ENCODE measurements around the gene CDK19.

CDK19 gene

DNA sequence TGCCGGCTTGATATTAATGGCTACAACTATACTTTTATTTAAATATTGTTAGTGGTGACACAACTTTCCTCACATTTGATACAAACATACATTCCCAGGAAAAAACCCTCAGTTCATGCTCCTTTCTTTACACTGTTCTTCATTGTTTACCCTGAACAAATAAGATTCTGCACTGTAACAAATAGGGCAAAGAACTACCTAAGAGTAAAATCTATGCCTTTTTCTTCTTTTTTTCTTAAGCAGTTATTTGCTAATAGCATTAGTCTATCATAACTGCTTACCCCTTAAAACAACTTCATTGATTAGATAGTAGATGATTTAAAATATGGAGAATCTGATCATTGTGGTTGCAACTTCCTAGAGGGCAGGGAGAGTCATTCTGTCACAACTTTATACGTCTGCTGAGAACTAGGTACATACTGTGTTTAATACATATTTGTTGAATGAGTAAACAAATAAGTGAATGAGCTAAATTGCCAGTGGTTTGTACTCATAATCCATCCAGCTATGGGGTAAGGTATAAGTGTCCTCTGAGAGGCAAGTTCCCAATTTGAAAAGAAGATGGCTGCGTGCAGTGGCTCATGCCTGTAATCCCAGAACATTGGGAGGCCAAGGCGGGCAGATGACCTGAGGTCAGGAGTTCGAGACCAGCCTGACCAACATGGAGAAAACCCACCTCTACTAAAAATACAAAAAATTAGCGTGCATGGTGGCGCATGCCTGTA is 161.0 kb downstream of the CDK19 start:
- no peak for DNase-seq

DNA sequence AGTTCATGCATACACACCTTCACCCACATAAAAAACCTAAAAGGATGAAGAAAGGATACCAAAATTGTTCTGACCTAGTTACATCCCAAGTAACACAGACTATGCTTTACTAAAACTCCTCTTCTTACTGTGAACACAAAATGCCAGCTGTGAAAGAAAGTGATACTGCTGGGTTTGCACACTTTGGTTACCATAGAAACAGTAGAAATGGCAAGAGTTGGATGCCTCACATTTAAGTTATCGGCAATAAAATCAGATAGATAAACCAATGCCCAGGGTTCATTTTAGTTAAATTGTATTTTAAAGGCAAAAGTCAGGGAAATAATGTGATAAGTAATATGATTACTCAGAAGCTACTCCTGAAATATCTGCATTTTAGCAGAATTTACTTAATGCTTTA is 161.9 kb downstream of the CDK19 start:
- DNase-seq = no peak

DNA sequence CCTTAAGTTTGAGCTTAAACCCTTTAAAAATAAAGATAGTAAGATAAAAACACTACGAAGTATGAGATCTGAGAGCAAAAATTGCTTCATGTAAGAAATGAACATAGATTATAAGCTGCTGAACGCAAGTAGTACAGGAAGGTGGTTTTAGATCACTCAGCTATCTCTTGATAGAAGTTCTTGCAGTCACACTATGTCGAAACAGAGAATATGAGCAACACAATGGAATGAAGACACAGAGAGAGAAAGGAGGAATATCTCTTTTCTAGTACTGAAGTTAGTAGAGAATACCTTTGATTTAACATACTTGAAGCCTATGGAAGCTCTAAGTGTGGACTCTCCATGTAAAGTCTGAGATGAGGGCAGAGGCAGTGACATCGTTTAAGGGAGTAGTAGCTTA is 162.7 kb downstream of the CDK19 start:
- no peak for DNase-seq

DNA sequence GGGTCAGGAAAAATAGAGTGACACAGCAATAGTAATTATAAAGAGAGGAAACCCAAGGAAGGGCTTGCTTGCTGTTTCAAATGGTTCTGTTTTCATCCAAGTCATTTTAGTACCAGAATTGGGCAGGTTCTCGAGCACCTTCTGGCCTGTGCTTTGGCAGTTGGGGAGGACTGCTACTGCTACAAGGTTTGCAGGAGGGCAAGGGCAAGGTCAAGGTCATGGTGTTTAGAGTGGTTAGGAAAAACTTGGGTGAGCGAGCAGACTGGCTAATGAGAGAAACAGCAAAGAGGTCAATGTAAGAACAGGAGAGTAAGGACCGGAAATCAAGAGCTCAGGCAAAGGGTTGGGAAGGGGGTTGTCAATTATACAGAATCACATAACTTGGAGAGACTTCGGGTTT is 164.5 kb downstream of the CDK19 start:
- no peak for DNase-seq

DNA sequence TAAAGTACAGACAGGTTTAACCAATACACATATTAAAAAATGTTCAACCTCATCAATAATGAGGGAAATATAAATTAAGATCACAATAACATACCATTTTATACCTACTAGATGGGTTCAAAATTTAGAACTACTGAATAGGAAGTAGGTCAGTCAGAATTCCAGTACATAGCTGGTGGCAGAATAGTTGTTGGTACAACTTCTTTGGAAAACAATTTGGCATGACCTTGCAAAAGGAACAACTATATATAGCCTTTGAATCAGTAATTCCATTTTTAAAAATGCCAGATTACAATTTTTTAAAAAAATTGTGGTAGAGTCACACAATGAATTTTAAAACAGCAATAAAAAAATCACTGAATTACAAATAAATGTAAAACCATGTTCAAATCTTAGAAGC is 165.6 kb downstream of the CDK19 start:
- DNase-seq = no peak

DNA sequence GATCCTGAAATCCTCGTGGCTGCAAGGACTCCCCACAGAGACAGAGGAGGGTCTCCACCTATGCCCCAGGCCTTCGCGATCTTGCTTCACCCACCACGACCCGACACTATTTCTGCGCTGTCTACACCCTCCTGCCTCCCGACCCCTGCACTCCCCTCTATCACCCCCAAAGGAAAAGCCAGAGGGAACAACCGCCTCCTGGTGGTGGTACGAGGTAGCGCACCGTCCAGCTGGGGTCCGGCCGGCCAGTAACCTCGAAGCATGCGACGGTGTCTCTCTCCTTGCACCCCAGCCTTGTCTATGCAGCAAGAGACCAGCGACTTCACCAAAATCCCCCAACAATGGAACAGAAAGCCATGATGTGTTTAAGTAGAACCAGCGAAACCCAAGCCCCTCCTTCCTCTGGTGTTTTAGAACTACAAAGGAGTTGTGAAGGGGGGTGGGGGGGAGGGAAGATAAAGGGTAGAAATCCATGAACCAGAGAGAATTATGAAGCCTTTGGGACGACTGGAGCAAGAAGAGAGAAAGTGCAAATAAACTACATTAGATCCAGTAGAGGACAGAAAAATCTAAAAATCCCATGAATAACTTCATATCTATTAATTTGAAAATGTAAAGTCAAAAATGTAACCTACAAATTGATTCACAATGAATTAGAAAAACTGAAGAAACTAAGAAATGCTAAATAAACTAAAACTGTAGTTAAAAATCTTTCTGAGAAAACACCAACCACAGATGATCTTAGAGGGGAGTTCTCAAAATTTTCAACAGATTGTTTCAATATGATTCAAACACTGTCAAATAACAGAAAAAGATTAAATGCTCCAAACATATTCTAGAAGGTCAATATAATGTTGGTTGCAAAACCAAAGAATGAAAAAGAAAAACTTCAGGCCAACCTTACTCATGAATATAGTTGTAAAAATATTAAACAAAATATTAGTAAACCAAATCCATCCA is 168.0 kb downstream of the CDK19 start:
- no peak for DNase-seq

DNA sequence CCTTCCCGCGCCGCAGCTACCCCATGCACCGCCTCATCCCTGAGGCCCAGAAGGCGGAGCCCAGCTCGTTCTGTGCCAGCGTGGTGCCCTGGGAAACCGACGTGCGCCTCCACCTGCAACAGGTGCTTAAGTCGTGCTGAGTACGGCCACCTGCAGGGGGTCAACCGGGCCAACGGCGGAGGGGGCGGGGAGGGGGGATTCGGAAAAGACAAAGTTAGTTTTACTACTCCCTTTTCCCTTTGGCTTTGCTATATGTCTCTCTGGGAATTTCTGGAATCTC is 168.9 kb downstream of the CDK19 start:
- DNase-seq = no peak

DNA sequence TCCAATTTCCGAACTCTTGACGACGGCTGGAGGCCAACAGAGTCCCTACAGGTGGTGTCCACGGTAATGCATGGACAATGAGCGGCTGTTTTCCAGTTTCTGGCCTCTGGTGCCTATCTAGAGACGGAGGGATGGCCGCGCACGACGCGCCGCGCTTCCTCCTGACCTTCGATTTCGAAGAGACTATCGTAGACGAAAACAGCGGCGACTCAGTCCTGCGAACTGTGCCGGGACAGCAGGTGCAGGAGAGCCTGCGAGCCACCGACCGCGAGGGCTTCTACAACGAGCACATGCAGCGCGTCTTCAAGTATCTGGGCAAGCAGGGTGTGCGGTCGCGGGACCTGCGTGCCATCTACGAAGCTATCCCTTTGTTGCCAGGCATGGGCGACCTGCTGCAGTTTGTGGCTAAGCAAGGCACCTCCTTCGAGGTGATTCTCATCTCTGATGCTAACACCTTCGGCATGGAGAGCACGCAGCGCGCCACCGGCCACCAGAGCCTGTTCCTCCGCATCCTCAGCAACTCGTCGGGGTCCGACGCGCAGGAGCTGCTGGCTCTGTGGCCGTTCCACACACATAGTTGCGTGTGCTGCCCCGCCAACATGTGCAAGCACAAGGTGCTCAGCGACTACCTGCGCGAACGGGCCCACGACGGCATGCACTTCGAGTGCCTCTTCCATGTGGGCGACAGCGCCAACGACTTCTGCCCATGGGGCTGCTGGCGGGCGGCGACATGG is 169.4 kb downstream of the CDK19 start:
- DNase-seq = no peak

DNA sequence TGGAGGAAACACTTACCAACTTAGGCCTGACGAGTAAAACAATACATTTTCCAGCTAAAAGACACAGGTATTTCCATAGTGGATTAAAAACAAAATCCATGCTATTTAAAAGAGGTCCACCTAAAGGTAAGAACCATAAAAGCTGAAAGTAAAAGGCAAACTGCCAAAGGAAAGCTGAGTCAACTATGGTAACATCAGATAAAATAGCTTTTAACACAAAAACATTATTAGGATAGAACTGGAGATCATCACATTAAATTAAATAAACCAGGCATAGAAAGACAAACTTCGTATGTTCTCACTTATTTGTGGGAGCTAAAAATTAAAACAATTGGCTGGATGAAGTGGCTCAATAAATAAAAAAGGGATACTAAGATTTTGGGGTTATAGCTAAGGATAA is 172.1 kb downstream of the CDK19 start:
- DNase-seq = no peak

DNA sequence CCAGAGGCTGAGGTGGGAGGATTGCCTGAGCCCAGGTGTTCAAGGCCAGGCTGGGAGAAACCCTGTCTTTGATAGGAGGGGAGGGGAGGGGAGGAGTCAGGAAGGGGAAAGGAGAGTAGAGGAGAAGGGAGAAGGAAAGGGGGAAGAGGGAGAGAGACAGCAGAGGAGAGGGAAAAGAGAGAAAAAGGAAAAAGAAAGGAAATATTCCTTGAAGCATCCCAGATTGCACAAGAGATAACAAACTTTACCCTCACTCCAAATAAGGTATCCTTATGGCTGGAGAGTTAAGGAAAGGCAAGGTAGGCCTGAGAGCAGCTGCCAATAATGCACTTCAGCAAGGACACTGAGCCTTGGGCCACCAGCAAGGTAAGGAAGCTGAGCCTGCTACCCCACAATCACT is 172.6 kb downstream of the CDK19 start:
- no peak for DNase-seq

DNA sequence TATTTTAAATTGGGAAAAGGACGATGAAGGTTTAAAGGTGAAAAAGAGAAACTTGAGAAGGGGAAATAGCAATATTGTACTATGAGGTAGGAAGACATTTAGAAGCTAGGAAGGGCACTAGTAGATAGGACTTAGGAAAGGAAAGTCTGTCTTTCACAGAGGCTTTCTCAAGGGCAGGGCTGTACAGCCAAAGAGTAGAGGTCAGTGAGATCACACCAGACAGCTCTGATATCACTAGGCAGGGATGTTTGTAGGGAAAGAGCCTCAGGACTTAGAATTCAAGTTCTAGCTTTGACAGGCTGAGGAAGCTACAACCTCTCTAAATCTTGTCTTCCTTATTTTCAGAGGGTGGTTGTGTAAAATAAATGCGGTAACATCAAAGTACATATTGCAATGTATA is 178.5 kb downstream of the CDK19 start:
- no peak for DNase-seq

DNA sequence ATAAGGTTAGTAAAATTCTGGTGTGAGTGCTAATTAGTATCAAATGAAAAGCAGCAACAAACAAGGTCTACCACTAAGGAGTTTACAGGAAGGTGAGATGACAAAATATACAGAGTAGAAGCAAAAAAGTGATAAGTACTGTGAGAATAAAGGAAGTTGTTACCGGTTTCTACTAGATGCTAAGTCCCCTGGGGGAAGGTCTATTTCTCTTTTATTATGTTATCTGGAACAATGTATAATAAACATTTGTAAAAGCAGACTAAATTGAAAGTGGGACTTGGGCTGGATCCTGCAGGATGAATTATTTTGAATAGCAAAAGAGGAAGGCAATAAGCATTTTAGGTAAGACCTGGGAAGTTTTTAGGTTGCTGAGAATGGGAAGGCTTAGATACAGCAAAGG is 180.2 kb downstream of the CDK19 start:
- no peak for DNase-seq

DNA sequence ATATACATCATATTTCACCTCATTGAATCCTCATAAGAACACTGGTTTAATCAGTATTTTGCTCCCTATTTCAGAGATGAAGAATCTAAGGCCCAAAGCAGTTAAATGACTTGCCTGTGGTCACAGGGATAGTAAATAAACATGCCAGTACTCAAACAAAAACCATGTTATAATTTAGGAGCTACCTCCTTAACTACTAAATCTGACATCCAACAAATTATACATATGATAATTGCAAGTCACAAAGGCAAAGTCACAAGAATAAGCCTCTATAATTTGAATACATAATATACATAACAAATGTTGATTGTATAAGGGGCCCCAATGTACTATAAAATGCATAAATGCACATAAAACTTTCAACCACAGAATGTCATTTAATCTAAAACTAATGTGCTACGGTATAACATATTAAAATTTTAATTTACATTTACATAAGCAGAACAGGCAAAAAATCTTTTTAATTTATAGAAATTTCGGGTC is 181.5 kb downstream of the CDK19 start:
- DNase-seq = no peak

DNA sequence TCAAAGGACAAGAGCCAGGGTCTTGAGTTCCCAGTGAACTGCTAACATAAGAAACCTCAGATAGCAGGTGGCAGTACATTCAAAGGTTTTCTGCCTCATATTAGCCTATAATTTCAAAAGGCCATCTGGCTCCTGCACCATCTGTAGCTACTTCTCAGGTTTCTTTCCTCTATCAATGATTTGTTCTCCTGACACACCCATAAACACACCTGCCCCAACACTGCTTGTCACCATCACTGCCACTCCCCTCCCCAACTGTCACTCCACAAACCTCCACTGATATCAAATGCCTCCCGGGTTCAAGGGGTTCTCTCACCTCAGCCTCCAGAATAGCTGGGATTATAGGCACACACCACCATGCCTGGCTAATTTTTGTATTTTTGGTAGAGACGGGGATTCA is 186.1 kb downstream of the CDK19 start:
- no peak for DNase-seq

DNA sequence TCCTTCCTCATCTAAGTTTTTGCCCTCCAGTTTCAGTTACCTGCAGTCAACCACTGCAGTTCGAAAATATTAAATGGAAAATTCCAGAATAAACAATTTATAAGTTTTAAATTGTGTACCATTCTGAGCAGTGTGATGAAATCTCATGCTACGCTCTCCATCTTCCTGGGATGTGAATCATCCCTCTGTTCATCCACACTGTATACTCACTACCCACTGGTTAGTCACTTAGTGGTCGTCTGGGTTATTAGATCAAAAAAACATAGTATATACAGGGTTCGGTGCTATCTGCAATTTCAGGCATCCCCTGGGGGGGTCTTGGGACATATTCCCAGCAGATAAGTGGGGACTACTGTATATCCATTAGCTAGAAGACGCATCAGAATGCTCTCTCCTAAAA is 186.9 kb downstream of the CDK19 start:
- no peak for DNase-seq

DNA sequence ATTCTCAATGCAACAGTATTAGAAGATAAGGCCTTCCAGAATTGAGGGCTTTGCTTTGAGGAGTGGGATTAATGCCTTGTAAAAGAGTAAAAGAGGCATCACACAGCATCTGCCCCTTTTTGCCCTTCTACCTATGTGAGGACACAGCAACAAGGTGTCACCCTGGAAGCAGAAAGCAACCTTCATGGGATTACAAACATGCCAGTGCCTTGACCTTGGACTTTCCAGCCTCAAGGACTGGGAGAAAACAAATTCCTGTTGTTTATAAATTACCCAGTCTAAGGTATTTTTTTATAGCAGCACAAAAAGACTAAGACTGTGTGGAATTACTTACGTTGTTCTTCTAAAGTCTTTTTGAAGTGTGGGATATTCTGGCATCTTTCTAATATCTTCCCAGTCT is 188.8 kb downstream of the CDK19 start:
- no peak for DNase-seq

DNA sequence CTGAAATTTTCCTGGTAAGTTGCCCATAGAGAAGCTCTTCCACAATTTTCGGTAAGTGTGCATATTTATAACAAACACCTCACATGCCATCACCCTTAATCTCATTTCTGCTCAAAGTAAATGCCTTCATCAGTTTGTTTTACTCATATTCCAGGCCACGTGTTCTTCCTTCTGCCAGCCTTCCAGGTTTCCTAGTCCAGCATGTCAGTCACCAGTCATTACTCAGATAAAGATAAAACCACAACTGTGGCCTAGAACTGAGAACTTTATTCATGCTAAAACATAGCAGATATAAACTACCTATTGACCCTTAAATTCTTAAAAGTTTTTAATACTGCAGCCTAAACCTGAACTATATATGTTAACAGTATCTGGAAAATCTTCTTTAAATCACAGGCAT is 189.4 kb downstream of the CDK19 start:
- DNase-seq = no peak

DNA sequence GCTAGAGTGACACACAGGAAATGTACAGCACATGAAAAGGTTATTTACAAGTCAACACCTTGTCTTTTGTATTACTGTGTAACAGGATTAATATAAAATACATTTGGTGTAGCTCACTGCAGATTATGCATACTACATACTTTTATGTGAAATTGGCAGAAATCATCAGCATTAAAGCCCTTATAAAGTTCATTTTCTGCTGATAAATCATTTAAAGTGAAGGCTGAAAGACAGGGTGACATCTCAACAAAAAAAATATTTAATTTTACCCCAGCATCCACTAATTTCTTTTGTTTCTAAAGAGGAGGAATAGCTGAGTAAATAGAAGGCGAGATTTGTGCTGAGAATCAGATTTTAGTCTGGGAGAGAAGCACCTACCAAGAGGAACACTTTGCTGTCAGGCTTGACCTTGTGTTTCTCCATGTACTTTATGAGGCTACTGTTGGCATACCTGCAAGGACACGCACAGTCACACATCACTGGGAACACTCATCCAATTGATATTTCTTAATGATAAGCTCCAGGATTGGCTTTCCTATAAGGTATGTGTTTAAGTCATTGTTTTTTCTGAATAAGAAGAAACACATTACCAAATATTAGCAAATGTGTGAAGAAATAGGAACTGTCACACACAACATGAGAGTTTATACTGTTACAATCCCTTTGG is 192.2 kb downstream of the CDK19 start:
- no peak for DNase-seq

DNA sequence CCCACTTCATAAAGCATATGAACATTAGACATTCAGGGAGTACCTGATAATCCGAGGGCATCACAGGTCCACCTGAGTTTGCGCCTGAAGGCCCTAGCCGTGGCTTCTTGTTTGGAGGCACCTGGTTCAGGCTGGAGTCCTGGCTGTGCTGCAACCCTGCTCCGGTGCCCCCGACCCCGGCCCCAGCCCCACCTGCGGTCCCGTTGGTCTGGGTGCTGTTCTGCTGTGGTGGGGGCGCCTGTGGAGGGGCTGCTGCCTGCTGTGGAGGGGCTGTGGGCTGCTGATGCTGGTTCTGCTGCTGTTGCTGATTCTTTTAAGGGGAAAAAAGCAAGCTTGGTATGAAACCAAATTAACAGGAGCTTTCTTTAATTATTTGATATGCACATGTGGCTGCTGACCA is 194.2 kb downstream of the CDK19 start:
- DNase-seq = no peak

DNA sequence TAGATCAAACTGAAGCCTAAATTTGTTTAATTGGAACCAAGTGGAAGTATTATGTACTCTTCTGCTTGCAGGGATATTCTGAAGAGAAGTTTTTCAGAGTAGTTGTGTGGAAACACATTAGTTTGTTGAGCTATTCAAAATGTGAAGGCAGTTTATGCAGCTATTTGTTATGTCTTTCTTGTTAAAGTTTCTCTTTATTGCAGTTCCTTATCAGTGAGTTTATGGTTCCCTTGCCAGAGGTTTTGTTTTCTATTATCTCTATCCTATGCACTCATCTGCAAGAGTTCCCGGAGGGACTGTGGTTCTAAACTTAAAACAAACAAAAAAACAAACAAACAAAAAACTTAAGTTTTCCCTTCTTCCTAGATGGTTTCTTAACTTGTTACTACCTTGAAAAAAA is 195.2 kb downstream of the CDK19 start:
- no peak for DNase-seq

DNA sequence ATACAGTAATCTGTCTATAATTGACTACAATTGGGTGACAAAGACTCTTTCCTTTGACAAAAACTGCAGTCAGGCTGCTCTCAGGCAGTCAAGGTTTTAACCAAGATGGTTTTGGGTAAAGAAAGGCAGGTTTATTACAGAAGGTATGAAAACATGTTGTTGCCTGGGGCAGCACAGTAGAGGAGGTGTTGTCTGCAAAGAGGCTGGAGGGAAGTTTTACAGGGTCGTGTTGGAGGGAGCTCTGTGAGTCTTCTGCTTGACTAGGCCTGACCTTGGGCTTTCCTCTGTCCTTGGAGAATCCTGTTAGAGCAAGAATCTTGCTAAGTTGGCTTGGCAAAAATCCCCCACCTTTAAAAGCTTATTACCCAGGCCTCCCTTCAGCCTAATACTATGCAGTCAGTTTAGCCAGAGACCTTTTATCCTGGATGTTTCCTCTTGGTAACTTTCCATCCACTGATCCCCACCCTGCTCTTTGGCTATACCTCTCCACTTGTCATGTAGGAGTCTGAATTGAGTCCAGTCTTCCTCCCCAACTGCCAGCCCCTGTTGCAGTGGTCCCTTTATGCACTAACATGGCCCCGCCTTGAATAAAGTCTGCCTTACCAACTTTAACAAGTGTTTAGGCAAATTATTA is 195.9 kb downstream of the CDK19 start:
- no peak for DNase-seq

DNA sequence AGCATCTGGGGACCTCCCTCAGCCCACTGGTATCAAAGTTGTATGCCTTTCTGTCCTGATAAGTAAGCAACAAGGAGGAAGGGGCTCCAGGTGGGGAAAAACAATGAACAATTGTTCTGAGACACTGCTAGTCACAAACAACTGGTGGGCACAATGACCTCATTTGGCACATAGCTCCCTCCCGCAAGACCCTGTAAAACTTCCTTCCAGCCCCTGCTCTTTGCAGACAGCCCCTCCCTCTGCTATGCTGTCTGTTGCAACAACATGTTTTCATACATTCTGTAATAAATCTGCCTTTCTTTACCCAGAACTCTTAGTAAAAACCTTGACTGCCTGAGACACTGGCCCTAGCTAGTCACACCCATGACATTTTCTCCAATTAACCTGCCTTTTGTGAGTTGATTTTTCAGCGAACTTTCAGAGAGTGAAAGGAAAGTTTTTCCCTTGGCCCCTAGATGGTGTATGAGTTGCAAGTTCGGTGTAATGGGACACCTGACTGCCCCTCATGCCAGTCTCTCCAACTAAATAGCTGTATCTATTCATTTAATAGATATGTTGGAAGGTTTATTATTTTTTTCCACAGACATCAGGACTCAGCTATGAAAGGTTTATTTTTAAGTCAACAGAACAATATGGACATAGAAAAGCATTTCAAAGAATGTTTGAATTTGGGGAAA is 196.5 kb downstream of the CDK19 start:
- DNase-seq = no peak

All from NCI-H1417 treated with DMSO at 0.1 percent for 48 hours (cell line).